Embryonic facial prominence (tissue), 1 donor: ENCODE data around the gene LEF1.
"Not testable (repeated sequence)": the region's sequence is repeated elsewhere in the genome, so short reads cannot be mapped to it uniquely, and the experiment has no call there.

Source experiments
- DNase-seq: peaks from one replicate; pipeline ENCODE4 v3.0.0-alpha.2; 2016; ENCODE audit errors: extremely low spot score

Gene LEF1

DNA sequence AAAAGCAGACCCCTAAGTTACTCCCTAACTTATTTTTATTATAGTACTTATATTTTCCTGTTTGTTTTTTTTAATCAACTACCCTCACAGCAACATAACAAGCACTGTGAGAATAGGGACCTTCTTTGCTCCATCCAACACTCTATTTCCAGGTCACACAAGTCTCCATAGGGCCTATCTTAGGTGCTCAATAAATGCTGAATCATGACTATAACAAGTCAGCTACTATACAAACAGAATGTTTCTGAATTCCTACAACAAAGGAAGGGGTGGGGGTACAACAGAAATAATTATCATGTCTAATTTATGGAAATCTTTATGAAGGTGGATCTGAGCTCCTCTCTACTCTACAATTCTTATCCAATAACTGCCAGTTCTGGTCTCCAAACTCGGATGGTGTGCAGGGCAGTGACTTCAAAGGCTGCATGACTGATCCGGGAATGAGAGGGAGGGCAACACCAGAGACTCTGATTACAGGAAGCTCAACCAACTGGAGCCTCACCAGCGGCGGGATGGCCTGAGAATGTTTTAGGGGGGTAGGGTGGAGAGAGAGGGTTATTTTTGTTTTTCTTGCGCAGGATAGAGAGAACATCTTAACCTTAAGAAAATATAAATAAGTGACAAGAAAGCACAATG is 107.9 kb downstream of the LEF1 start:
- DNase-seq: no peak

DNA sequence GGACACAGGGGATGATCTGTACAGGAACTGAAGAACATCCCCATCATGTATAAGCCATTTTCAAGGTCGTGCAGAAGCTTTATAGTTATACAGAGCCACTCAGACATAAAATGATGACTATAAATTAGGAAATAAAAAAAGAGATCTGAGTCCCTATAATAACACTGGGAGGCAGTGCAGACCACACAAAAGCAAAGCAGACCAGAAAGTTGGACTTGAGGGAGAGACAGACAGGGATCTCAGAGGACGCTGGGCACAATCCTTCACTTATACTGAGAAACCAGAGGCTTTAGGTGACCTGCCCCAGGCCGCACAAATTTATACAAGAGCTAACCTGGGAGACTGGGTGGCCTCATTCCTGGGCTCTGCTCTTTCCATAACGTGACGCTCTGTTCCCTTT is 108.6 kb downstream of the LEF1 start:
- no peak for DNase-seq

DNA sequence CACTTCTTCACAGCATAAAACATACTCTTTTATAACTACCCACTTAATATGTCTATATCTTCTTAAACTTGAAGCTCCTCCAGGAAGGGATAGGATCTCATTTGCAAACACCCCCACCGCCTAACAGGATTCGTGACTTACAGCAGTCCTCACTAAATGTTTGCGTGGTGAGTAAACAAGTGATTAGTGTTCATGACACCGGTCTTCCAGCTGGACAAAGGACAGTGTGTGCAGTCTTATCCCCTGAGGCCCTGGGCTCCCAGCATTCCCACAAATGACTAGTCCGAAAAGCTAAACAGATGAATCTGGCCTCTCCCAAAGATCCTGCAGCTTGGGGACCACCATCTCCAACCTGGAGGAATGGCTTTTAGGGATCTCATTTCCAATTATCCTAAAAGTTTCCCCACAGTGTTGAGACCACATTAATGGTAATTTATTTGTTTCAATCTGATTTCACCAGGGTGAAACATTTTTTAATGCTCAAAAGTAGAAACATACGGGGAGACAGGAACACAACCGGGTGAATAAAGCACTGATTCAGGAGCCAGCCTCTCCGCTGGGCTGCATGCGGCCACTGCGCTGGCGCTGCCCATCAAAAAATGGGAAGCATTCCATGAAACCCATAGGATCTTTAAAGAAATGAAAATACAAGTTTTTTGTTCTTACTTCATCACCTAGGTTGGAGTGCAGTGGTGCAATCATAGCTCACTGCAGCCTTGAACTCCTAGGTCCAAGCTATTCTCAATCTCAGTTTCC is 109.9 kb downstream of the LEF1 start:
- DNase-seq: no peak

DNA sequence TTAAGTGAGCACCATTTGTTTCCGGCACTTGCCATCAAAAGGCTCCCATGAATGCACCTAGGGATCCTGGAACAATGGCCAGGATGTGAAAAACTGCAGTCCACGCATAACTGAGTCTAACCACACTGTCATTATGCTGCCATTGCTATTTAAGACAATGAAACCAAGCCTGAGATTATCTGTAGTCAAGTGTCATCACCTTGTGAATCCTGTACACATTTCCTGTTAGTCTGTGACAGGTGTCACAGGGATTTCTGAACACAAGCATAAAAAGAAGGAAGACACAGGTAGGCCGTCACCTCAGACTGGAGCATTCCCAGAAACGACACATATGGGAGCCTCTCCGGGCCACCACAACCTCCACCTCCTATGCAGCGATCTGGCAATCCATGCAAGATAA is 112.3 kb downstream of the LEF1 start:
- DNase-seq: no peak

DNA sequence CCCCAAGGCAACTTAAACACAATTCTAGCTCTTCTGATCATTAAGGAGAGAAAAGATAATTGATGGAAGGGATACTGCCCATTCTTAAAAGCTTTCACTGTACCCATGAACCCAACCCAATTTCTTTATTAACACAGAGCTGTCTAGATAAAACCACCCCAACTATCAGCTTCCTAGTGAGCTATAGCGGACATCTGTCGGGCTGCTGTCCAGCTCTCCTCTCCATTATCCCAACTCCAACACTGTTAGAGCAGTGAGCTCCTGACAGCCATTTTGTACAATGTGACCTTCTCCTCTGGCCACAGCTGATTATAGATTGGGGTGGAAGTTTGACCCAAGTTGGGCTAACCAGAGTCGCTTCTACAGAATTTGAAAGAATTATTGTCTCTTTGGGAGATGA is 112.9 kb downstream of the LEF1 start:
- DNase-seq: no peak

DNA sequence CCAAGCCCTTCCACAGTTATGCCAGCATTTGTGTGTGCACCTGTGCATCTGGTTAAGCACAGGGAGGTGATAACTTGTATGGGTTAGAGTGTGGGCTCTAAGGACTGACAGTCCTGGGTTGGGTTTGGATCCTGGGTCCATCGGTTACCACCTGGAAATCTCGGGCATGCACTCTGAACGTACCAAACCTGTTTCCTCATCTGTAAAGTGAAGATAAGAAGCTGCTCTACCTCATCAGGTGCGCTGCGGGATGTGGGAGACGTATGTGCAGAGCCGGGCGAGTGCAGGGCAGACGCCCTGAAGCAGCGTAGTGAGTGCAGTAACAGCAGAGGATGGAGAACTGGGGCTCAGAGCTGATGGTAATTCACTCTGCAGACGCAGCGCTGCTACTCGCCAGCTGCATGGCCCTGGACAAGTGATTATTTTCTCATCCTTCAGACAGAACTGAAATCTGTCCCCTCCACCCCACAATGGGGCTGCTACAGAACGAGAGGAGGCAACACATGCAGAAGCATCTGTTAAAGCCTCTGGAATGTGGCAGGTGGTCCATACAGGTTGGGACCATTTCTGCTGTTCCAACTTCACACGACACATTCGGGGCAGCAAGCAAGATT is 114.6 kb downstream of the LEF1 start:
- no peak for DNase-seq

DNA sequence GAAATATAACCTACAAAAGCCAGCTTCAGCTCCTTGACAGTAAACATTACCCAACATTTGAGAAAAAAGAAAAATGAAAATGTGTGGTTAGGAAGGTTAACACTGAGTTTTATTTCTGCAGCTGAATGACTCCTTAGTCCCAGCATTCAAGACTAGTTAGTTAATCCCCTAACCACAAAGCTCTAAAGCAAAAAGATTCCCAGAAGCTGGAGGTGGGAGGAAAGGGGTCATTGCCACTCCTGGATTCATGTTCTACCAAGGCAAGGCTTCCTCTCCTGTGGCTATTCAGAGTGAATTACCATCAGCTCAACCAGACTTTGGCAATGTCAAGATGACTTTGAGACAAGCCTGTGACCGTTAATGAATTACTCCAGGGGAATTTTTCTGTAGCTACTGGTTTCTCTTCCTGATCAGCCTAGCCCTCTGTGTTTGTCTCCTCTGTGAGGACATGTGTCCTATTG is 115.5 kb downstream of the LEF1 start:
- no peak for DNase-seq

DNA sequence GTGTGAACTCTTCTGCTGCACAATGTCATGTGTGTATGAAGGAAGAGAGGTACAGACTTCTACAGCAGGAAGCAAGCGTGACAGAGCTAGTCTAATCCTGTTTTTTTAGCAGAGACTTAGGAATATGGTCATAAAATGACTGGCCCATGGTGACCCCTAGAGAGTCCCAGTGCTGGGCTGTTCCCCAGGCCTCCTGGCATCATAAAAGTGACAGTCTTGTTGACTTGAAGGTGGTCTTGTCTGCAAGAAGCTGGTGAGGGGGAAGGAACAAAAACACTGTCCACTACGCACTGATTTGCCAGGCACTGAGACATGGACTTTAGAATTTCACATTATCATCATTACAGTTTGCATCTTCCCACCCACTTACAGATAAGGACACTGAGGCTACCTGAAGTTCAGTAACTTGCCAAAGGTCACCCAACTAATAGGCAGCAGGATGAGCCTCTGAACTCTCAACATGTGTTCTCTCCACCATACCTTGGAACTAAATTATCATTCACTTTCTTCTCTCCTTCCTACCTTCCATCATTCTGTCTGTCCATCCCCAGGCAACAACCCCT is 116.1 kb downstream of the LEF1 start:
- DNase-seq: no peak

DNA sequence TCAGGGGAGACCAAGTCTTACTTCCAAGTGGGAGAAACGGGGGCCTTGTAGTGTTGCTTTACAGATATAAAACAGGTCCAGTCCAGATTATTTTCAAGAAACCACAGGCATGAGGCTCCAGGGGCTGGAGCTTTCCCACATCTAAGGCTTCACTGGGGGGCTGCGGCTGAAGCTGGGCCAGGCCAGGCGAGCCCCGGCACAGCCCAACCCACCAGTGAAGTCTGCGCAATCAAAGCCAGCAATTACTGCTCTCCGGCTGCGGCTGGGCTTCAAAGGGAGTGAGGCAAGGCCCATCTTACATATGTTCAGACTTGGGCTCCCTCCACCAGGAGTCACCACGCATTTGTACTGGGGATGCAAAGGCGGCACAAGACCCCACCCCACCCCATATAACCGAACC is 117.4 kb downstream of the LEF1 start:
- DNase-seq: no peak

DNA sequence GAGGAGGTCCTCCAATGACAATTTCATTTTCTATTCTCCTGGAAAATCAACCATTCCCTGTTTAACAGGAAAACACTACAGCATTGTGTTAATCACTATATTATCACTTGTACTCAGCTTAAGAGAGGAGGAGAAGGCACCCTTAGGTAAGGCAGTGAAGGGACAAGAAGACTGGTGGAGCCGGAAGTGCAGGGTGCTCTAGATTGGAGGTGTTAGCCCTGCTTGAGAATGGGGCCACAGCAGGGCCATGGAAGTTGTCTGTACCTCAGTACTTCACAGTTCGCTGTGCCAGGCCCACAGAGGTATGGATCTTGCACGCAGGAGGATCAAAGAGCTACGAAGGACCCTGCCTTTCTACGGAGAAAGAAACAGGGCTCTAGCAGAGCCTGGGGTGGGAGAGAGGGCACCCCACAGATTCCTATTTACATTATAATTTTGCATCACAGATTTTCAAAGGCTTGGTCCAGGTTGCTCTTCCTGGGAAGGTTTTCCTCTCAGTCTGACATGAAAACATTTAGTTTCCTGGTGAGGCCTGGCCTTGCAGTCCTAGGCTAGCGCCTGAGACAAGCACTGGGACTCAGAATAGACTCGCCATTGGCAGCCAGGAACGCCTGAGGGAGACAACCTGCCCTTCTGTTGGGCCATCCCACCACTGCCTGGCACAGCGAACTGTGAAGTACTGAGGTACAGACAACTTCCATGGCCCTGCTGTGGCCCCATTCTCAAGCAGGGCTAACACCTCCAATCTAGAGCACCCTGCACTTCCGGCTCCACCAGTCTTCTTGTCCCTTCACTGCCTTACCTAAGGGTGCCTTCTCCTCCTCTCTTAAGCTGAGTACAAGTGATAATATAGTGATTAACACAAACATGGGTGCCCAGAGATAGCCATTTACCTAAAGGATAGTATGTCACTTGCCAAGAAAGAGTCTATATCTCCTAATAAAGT is 118.3 kb downstream of the LEF1 start:
- DNase-seq: not testable (repeated sequence)

DNA sequence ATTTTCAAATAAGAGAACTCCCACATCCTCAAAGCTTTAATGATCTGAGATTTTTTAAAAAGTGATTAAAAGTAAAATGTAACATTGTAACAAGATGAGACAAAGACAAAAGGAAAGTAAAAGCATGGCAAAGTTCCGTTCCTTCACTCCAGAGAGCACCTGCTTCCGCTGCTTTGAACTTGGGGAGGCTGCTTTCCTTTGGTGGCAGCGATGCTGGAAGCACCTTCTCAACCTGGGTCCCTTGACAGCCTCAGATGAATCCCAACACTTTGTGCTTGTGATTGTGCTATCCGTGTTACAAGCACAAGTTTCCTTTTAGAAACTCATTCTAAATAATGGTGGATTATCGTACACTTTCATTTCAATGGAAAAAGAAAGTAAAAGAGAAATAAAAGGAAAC is 119.3 kb downstream of the LEF1 start:
- DNase-seq: no peak

DNA sequence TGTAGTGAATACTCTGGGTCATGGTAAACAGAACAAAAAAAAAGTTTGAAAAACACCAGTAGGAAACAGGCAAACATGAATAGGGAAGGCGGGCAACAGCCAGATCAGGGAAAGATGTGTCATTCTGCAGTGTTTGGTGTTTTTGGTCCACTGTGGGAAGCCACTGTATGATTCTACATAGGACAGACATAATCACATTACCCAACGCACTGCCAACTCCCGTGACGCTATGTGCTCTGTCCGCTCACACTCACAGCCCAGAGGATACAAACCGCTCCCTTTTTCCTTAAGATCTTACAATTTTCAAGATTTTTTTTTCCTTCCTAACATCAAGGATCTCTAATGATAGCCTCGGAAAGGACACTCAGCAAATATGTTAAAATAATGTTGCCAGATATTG is 119.7 kb downstream of the LEF1 start:
- DNase-seq: no peak

DNA sequence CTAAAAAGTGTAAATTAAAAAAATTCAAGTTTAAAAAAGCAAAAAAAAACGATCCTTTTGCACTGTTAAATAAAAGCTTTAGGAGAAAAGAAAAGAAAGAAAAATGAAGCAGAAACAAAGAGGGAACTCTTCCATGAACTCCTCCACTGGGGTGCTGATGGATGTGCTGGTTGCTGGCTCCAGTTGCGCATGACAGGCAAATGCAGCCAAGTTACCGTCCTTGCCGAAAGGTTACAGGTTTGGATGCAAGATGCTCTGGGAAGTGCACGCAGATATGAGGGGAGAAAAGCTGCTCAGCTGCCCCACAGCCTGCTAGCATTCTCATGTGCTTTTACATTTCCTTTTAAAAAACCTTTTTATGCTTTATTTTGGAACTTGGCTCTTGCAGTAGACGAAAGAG is 120.6 kb downstream of the LEF1 start:
- DNase-seq: no peak

DNA sequence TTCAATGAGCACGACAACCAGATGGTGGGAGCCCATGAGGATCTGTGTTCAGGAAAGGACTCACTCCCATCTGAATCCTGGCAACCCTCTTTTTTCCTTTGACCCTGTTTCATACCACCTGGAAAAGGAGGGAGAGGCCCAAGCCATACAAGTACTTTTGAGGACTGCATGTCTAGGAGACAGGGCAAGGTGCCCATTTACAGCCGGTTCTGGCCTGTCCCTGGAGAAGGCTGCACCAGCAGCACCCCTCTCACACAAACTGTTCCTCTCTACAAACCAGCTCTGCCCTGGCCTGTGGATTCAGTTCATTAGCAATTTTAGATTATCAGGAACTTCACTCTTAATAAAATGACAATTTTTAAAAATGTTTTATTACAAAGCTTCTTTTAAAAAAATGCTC is 121.5 kb downstream of the LEF1 start:
- no peak for DNase-seq

DNA sequence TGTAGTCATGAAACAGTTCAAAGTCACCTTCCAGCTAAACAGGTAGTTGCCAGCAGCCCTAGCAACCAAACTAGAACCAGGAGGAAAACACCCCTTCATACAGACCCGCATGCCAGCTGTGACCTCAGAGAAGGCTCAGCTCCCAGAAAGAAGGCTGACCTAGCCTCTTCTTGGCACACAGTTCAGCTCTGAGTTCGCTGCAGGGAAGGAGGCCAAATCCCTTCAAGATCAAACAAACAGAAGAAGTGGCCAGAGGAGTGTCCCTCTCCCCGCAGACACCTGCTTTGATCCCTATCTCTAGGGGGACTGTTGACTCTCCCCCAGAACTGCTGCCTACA is 123.1 kb downstream of the LEF1 start:
- DNase-seq: no peak

DNA sequence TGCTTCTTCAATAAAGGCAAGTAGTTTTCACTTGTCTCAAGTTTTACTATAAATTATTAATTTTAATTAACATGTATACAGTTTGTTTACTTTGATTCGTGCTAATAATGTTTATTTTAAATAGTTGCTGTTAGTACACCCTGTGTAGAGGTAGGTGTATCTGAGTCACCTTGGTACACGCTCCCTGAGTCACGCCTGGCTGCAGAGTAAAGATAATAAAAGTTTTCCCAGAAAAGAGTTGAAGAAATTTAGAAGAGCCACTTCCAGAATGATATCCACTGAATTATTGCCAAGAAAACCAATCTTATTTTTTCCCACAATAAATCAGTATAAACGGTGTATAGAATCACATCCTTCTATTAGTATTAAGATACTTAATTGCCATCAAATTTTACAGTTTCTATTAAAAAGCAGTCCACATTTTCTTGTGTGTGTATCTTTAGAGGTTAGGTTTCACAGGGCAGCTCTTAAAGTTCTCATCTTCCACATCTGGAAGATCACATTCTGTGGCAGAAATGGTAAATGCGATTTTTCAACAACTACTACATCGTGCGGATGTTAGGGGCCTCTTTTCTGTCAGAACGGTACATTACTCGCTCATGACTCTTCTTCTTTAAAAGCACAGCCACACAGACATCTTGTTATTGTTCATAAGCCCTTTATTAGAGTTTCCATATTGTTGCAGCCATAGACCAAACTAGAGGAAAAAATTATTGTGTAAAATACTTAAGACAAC is 123.6 kb downstream of the LEF1 start:
- no peak for DNase-seq

DNA sequence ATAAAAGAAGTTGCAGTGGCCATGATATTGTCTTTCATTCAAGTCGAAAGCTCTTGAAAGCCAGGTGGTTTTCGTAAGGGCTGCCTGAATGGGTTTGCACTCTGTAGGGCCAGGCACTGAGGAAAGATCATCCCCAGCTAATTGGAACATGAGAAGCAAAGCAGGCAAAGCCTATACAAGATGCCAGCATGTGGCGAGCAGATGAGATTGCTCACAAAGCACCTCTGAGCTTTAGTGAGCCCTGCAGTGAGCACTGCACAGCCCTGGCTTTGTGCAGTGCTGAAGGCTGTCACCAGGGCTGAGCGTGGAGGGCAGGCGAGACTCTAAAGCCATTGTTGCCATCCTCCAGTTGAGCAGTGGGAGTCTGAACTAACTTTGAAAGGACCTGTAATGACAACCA is 125.2 kb downstream of the LEF1 start:
- no peak for DNase-seq

DNA sequence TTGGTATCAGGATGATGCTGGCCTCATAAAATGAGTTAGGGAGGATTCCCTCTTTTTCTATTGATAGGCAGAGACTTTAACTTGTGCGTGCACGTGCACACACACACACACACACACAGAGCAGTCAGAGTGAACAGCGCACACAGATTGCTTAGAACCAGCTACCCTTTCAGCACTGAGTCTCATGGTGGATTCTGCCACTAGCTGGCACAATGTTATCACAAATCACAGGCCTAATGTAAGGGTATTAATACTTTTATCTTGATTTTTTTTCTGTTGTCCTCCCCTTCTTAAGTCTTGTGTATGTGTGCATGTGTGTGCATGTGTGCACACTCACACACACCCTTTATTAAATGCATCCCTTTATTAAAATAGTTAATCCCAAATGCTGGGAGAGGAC is 125.8 kb downstream of the LEF1 start:
- DNase-seq: no peak

DNA sequence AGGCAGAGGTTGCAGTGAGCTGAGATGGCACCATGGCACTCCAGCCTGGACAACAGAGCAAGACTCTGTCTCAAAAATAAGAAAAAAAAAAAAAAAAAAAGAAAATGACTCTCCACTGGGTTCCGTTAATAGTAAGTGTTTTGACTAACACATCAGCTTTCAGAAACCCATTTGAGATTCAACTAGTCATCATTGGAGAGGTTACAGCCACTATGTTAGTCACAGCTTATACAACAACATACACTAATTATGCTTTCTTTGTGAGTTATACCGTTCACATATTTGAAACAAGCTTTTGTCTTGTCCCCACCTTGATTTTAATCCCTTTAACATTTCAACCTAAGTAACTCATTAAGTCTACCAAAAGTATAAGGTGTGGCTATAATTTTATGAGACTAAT is 130.8 kb downstream of the LEF1 start:
- DNase-seq: no peak

DNA sequence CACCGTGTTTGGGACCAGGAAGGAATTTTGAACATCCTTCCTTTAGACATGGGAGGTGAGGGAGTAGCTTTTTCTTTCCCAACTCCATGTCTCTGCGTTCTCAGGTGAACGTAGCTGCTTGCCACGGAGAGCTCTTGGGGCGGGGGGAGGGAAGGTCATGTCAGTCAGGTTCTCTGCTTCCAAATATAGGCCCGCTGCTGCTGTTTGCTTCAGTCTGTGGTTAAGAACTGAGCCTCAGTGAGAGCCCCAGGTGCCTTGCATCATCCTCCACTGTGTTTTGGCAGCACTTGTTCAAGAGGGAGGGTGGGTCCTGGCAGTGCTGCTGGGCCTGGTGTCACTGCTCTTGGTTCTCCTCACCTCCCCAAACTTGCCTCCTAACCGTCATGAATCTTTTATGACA is 132.5 kb downstream of the LEF1 start:
- no peak for DNase-seq

DNA sequence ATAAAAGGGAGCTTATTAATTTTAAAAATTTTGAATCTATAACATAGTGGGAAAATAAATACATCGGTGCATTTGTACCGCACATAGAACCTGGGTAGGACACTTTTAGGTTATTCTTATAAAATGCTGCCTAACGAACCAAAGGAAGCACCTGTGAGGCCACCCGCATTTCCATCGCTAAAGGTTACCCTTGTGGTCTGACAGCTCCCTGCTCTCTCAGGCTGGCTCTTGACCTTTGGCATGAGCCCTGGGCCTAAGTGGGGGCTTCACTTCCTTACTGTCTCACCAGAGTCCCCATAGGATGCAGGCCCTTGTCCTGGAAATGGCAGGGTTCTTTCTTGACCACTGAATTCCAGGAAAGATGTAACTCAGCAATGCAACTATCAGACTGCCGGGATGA is 133.0 kb downstream of the LEF1 start:
- DNase-seq: no peak
